H9 (cell line): ENCODE data around the gene CHRNB4. TPM values are rescaled to one million over a fixed set of nuclear protein-coding genes. Genes with fewer than 3 reads are reported as not detected.

Experiments used
- DNase-seq: peaks from one replicate; pipeline ENCODE4 v3.0.0-alpha.2; 2017
- H2AFZ ChIP-seq: one replicate; pipeline ENCODE4 v1.6.1; 2013; ENCODE audit warnings: mild to moderate bottlenecking, low read length, control low read depth, moderate library complexity
- H2AK5ac ChIP-seq: 2 replicates; pipeline ENCODE4 v1.6.1; 2013; ENCODE audit warnings: low read length, control low read depth, mixed read lengths; ENCODE audit not compliant: insufficient read length
- H2BK120ac ChIP-seq: one replicate; pipeline ENCODE4 v1.6.1; 2013; ENCODE audit warnings: low read depth, mild to moderate bottlenecking, low read length, control low read depth, inconsistent platforms; ENCODE audit not compliant: poor library complexity, severe bottlenecking
- H2BK12ac ChIP-seq: 2 replicates; pipeline ENCODE4 v1.6.1; 2013; ENCODE audit warnings: low read length, control low read depth, mixed read lengths, low read depth; ENCODE audit not compliant: insufficient read length
- H2BK15ac ChIP-seq: 2 replicates; pipeline ENCODE4 v1.6.1; 2013; ENCODE audit warnings: low read depth, low read length, control low read depth
- H2BK20ac ChIP-seq: one replicate; pipeline ENCODE4 v1.6.1; 2013; ENCODE audit warnings: low read depth, mild to moderate bottlenecking, low read length, control low read depth, inconsistent platforms; ENCODE audit not compliant: poor library complexity, severe bottlenecking
- H2BK5ac ChIP-seq: 2 replicates; pipeline ENCODE4 v1.6.1; 2013; ENCODE audit warnings: low read length, control low read depth, mixed read lengths; ENCODE audit not compliant: insufficient read length
- H3K14ac ChIP-seq: 2 replicates; pipeline ENCODE4 v1.6.1; 2013; ENCODE audit warnings: low read length, control low read depth; ENCODE audit not compliant: insufficient read depth
- H3K18ac ChIP-seq: 2 replicates; pipeline ENCODE4 v1.6.1; 2013; ENCODE audit warnings: low read depth, mild to moderate bottlenecking, mixed read lengths, low read length, control low read depth; ENCODE audit not compliant: insufficient read length
- H3K23ac ChIP-seq: 2 replicates; pipeline ENCODE4 v1.6.1; 2013; ENCODE audit warnings: low read length, control low read depth, mixed read lengths, low read depth; ENCODE audit not compliant: insufficient read length
- H3K23me2 ChIP-seq: 2 replicates; pipeline ENCODE4 v1.6.1; 2013; ENCODE audit warnings: low read depth, mild to moderate bottlenecking, mixed read lengths, low read length, control low read depth; ENCODE audit not compliant: insufficient read length, poor library complexity, severe bottlenecking
- H3K27ac ChIP-seq: 2 replicates; pipeline ENCODE4 v1.5.1; 2013; ENCODE audit warnings: low read length, control low read depth, mixed read lengths, low read depth; ENCODE audit not compliant: insufficient read length
- H3K27me3 ChIP-seq: 2 replicates; pipeline ENCODE4 v1.6.1; 2013; ENCODE audit warnings: low read length, control low read depth, inconsistent platforms; ENCODE audit not compliant: insufficient read depth
- H3K4ac ChIP-seq: 2 replicates; pipeline ENCODE4 v1.6.1; 2013; ENCODE audit warnings: low read depth, mild to moderate bottlenecking, control low read depth, inconsistent platforms, low read length, moderate library complexity
- H3K4me1 ChIP-seq: 2 replicates; pipeline ENCODE4 v1.6.1; 2013; ENCODE audit warnings: low read length, control low read depth, inconsistent platforms; ENCODE audit not compliant: insufficient read depth
- H3K4me2 ChIP-seq: 2 replicates; pipeline ENCODE4 v1.6.1; 2013; ENCODE audit warnings: low read length, control low read depth, mixed read lengths; ENCODE audit not compliant: insufficient read length, insufficient read depth
- H3K56ac ChIP-seq: 2 replicates; pipeline ENCODE4 v1.6.1; 2013; ENCODE audit warnings: low read depth, mild to moderate bottlenecking, mixed read lengths, low read length, control low read depth; ENCODE audit not compliant: insufficient read length
- H3K79me1 ChIP-seq: 2 replicates; pipeline ENCODE4 v1.6.1; 2013; ENCODE audit warnings: low read depth, mild to moderate bottlenecking, moderate library complexity, low read length, control low read depth, inconsistent platforms; ENCODE audit not compliant: insufficient read depth, poor library complexity, severe bottlenecking
- H3K79me2 ChIP-seq: 2 replicates; pipeline ENCODE4 v1.6.1; 2013; ENCODE audit warnings: low read length, control low read depth, inconsistent platforms; ENCODE audit not compliant: insufficient read depth
- H3K9ac ChIP-seq: 2 replicates; pipeline ENCODE4 v1.6.1; 2013; ENCODE audit warnings: low read length, control low read depth, mixed read lengths; ENCODE audit not compliant: insufficient read length; ENCODE audit errors: extremely low read depth
- H3K9me3 ChIP-seq: one replicate; pipeline ENCODE4 v1.6.1; 2013; ENCODE audit warnings: low read depth, low read length, inconsistent platforms; ENCODE audit not compliant: control insufficient read depth
- H3T11ph ChIP-seq: one replicate; pipeline ENCODE4 v1.6.1; 2013; ENCODE audit warnings: mild to moderate bottlenecking, low read length, control low read depth, inconsistent platforms
- H4K20me1 ChIP-seq: one replicate; pipeline ENCODE4 v1.6.1; 2013; ENCODE audit not compliant: control insufficient read depth, insufficient read length, insufficient read depth
- H4K5ac ChIP-seq: 2 replicates; pipeline ENCODE4 v1.6.1; 2013; ENCODE audit warnings: low read depth, mild to moderate bottlenecking, mixed read lengths, low read length, control low read depth; ENCODE audit not compliant: insufficient read length
- H4K8ac ChIP-seq: replicated peaks from 2 replicates; pipeline ENCODE4 v1.6.1; 2013; ENCODE audit warnings: low read length, control low read depth, mixed read lengths, low read depth; ENCODE audit not compliant: insufficient read length
- H4K91ac ChIP-seq: 2 replicates; pipeline ENCODE4 v1.6.1; 2013; ENCODE audit warnings: low read depth, mild to moderate bottlenecking, moderate library complexity, mixed read lengths, low read length, control low read depth; ENCODE audit not compliant: insufficient read length
- H3K27ac Mint-ChIP-seq, 3 experiments: 2 replicates in 2 of 3; 3 replicates in 1 of 3; pipeline ENCODE4 v1.8.0; 2020 to 2021; ENCODE audit warnings: mixed read lengths in 3 of 3, mild to moderate bottlenecking in 1 of 3, moderate library complexity in 1 of 3
- H3K27me3 Mint-ChIP-seq: 2 replicates; pipeline ENCODE4 v1.8.0; 2021; ENCODE audit warnings: low read depth, mild to moderate bottlenecking, moderate library complexity, mixed read lengths
- H3K36me3 Mint-ChIP-seq, 3 experiments: 2 replicates in 2 of 3; 3 replicates in 1 of 3; pipeline ENCODE4 v1.8.0; 2020 to 2021; ENCODE audit warnings: low read depth in 3 of 3, mixed read lengths in 3 of 3; ENCODE audit not compliant: insufficient read depth in 1 of 3
- H3K4me1 Mint-ChIP-seq, 2 experiments: 2 replicates each; pipeline ENCODE4 v1.8.0; 2020; ENCODE audit warnings: mixed read lengths in 2 of 2
- H3K4me3 Mint-ChIP-seq, 2 experiments: 2 replicates in 1 of 2; 3 replicates in 1 of 2; pipeline ENCODE4 v1.8.0; 2020 to 2021; ENCODE audit warnings: mild to moderate bottlenecking in 2 of 2, mixed read lengths in 2 of 2, moderate library complexity in 1 of 2
- H3K9me3 Mint-ChIP-seq, 2 experiments: 2 replicates in 1 of 2; 3 replicates in 1 of 2; pipeline ENCODE4 v1.8.0; 2020; ENCODE audit warnings: mild to moderate bottlenecking in 2 of 2, mixed read lengths in 2 of 2, moderate library complexity in 1 of 2
- CTCF ChIP-seq: fragments of 200-600 bp; sonication (generic); conservative IDR thresholded peaks from 3 replicates; pipeline ENCODE4 v1.8.0; 2021; ENCODE audit warnings: antibody characterized with exemption, mild to moderate bottlenecking
- WGBS: extraction: QIAGEN DNeasy Blood & Tissue Kit; methylation state at CpG from one replicate; pipeline ENCODE4 v1.1.7; 2013; ENCODE audit warnings: missing lambda C conversion rate, low lambda C conversion rate, mixed read lengths; ENCODE audit not compliant: insufficient read length; ENCODE audit errors: extremely low coverage; 5-methylcytosine and 5-hydroxymethylcytosine counted together
- total RNA-seq: library from RNA; stranded (reverse); gene quantifications from 2 replicates; pipeline ENCODE4 v1.2.1, GENCODE V29; 2021

CHRNB4 gene
- total RNA-seq, 1 experiment from 2014 or later = 1.9 TPM

GRCh38 chr15:78633348-78633747, 7.7 kb downstream of the CHRNB4 start:
- WGBS = no CpG with 5 or more reads among the region's 2 CpGs
- no peak for TF ChIP-seq CTCF
- Mint-ChIP-seq H3K36me3 (peaks cover 0 to 16% (median 9%) of the 10 kb centered on the region in 3 experiments; a peak in 4 of 7 replicates), H3K4me1 (peaks cover 0 to under 1% of the 10 kb centered on the region in 2 experiments; a peak in 1 of 4 replicates), H3K4me3 (no peak overlapping the region), H3K27me3 (peaks cover 20% of the 10 kb centered on the region), H3K9me3 (no peaks in the 10 kb centered on the region; a peak in 4 of 5 replicates), H3K27ac (no peak overlapping the region)
- Histone ChIP-seq H4K8ac (no peak overlapping the region), H2BK12ac (no peak overlapping the region), H3K14ac (no peak overlapping the region), H3K9me3 (no peaks in the 10 kb centered on the region), H3K27me3 (no peaks in the 10 kb centered on the region), H3K4me2 (no peak overlapping the region), H3K9ac (no peak overlapping the region), H3K23me2 (no peaks in the 10 kb centered on the region), H2AK5ac (no peak overlapping the region), H3K27ac (no peak overlapping the region), H4K5ac (no peak overlapping the region), H3K79me2 (no peaks in the 10 kb centered on the region), H2AFZ (no peak overlapping the region), H3K79me1 (no peaks in the 10 kb centered on the region), H4K20me1 (no peaks in the 10 kb centered on the region), H3T11ph (no peak overlapping the region), H3K23ac (no peak overlapping the region), H4K91ac (no peak overlapping the region), H2BK120ac (no peak overlapping the region), H2BK20ac (no peak overlapping the region), H3K4me1 (no peaks in the 10 kb centered on the region), H2BK15ac (no peak overlapping the region), H3K18ac (no peak overlapping the region), H2BK5ac (no peak overlapping the region), H3K56ac (no peak overlapping the region), H3K4ac (no peak overlapping the region)
- DNase-seq = no peak
